ENCODE measurements around the gene NRM.

NRM gene

DNA sequence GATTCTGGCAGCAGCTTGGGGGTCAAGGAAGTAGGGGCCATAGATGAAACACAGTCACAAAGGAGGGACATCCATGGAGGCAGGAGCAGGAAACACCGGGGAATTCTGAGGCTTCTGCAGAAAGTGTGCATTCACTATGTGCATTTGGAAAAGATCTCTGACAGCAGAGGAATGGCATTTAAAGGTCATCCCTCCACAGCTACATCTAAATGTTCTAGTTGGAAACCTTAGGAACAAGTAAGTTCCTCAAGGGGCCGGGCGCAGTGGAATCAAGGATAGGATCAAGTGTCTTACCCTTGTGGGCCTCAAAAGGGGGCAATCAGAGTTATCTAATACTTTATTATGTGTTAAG lies 35.1 kb downstream of the NRM start:
- Histone ChIP-seq H3K4me1 (ENCODE audit: control insufficient read depth in 1 of 2, insufficient read depth in 2 of 2, low read length in 2 of 2) (no peaks in the 10 kb centered on the region), H3K9me3 (ENCODE audit: insufficient read depth, low read depth, low read length) (peaks cover 1% of the 10 kb centered on the region), H4K91ac (ENCODE audit: low read depth, low read length) (no peak overlapping the region), H3K18ac (ENCODE audit: low read length) (no peak overlapping the region), H3K14ac (ENCODE audit: low read length) (no peak overlapping the region), H4K8ac (ENCODE audit: low read depth, low read length) (no peak overlapping the region), H2AFZ (ENCODE audit: insufficient read depth, low read length, poor library complexity) (no peak overlapping the region), H3K9ac (ENCODE audit: low read length) (no peak overlapping the region), H3K27ac (ENCODE audit: low read depth, low read length) (no peak overlapping the region), H3K36me3 (ENCODE audit: control insufficient read depth in 1 of 2, insufficient read depth in 2 of 2, low read length in 2 of 2) (peaks cover 65 to 78% of the 10 kb centered on the region in 2 experiments), H3K4ac (ENCODE audit: low read depth, low read length) (no peak overlapping the region), H3K4me3 (ENCODE audit: low read depth, low read length) (no peak overlapping the region), H3K27me3 (ENCODE audit: insufficient read depth, low read length) (no peaks in the 10 kb centered on the region), H2BK120ac (ENCODE audit: insufficient read depth, low read length, poor library complexity) (no peak overlapping the region), H2BK12ac (ENCODE audit: low read length) (no peak overlapping the region), H2BK5ac (ENCODE audit: low read depth, low read length, poor library complexity) (no peak overlapping the region), H3K23ac (ENCODE audit: low read length) (no peak overlapping the region), H3K79me2 (ENCODE audit: control insufficient read depth, insufficient read depth, low read length, poor library complexity) (no peaks in the 10 kb centered on the region), H4K12ac (ENCODE audit: low read depth, low read length) (no peak overlapping the region), H2AK5ac (ENCODE audit: low read length) (no peak overlapping the region), H3K79me1 (ENCODE audit: low read length) (no peaks in the 10 kb centered on the region), H3K4me2 (ENCODE audit: low read length) (no peak overlapping the region)
- no CpG with 5 or more reads among the region's 3 CpGs for WGBS (ENCODE audit: extremely low coverage, insufficient coverage, insufficient read length)
- no peak for DNase-seq

DNA sequence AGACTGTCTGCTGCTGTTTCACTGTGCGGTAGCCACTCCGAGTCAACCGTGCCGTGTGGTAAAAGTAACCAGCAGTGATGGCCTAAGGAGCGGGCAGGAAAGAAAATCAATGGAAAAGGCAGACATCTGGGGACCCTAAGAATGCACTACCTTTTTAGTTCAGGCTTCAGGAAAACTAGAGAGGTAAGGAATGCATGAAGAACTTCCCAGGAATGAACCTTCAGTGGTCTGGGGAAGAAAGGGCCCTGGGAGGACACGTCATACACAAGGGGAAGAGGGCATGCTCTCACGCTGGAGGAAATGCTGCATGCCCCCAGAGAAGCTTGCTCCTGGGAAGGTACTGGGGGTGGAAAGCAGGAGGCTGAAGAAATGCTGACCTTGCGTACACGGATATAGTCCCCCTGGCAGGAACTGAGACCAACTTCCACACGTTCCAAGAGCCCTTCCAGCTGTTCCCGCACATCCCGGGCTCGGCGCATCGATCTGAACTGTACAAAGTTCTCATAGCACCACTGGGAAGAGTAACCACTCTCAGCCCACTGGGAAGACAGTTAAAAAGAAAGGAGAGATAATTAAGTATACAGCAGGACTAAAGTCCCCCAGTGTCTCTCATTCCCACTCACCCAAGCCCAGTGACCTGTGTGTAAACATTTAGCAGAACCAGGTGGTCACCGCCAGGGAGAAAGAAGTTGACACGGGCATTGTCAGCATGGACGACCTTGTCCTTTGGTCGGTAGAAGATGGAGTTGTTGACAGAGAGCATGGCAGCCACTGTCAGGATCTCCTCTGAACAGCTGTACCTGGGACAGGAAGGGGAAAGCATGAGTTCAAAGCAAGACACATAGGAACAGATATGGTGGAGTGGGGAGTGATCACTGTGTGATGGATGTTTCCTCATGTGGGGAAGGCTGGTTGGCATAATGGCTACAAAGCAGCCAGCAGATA lies 35.7 kb downstream of the NRM start:
- H3K14ac ChIP-seq (ENCODE audit: low read length): no peak overlapping the region
- no peak overlapping the region for H3K4me2 ChIP-seq (ENCODE audit: low read length)
- no peak overlapping the region for H2BK5ac ChIP-seq (ENCODE audit: low read depth, low read length, poor library complexity)
- no peaks in the 10 kb centered on the region for H3K27me3 ChIP-seq (ENCODE audit: insufficient read depth, low read length)
- no peak overlapping the region for H2BK120ac ChIP-seq (ENCODE audit: insufficient read depth, low read length, poor library complexity)
- H3K4ac ChIP-seq (ENCODE audit: low read depth, low read length): no peak overlapping the region
- no peak overlapping the region for H4K8ac ChIP-seq (ENCODE audit: low read depth, low read length)
- H3K4me1 ChIP-seq (ENCODE audit: control insufficient read depth in 1 of 2, insufficient read depth in 2 of 2, low read length in 2 of 2): no peaks in the 10 kb centered on the region
- no peak overlapping the region for H2BK12ac ChIP-seq (ENCODE audit: low read length)
- peaks cover 1% of the 10 kb centered on the region for H3K9me3 ChIP-seq (ENCODE audit: insufficient read depth, low read depth, low read length)
- no peaks in the 10 kb centered on the region for H3K79me2 ChIP-seq (ENCODE audit: control insufficient read depth, insufficient read depth, low read length, poor library complexity)
- no peak overlapping the region for H2AK5ac ChIP-seq (ENCODE audit: low read length)
- H2AFZ ChIP-seq (ENCODE audit: insufficient read depth, low read length, poor library complexity): no peak overlapping the region
- no peaks in the 10 kb centered on the region for H3K79me1 ChIP-seq (ENCODE audit: low read length)
- no peak overlapping the region for H3K4me3 ChIP-seq (ENCODE audit: low read depth, low read length)
- no peak overlapping the region for H3K27ac ChIP-seq (ENCODE audit: low read depth, low read length)
- no peak for DNase-seq
- H4K12ac ChIP-seq (ENCODE audit: low read depth, low read length): no peak overlapping the region
- H3K18ac ChIP-seq (ENCODE audit: low read length): no peak overlapping the region
- WGBS (ENCODE audit: extremely low coverage, insufficient coverage, insufficient read length): no CpG with 5 or more reads among the region's 19 CpGs
- no peak overlapping the region for H4K91ac ChIP-seq (ENCODE audit: low read depth, low read length)
- H3K36me3 ChIP-seq (ENCODE audit: control insufficient read depth in 1 of 2, insufficient read depth in 2 of 2, low read length in 2 of 2): peaks cover 61 to 74% of the 10 kb centered on the region in 2 experiments
- H3K23ac ChIP-seq (ENCODE audit: low read length): no peak overlapping the region
- no peak overlapping the region for H3K9ac ChIP-seq (ENCODE audit: low read length)

DNA sequence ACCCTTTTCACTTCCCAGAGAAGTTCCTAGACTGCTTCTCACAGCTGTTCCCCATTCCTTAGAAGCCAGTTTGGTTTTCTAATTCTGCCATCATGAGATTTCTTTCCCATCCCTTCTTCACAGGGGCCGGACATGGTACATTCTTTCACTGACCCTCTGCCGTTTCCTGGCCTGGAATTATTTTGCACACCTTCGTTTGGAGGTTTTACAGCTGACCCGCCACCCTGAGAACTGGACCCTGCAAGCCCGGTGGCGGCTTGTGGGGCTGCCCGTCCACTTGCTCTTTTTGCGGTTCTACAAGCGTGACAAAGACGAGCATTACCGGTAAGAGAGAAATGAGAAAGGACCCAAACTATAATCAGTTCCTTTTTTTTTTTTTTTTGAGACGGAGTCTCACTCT lies 39.6 kb downstream of the NRM start:
- H3K79me2 ChIP-seq (ENCODE audit: control insufficient read depth, insufficient read depth, low read length, poor library complexity): peaks cover 3% of the 10 kb centered on the region
- H3K4me3 ChIP-seq (ENCODE audit: low read depth, low read length): no peak overlapping the region
- H2AK5ac ChIP-seq (ENCODE audit: low read length): no peak overlapping the region
- H3K4ac ChIP-seq (ENCODE audit: low read depth, low read length): no peak overlapping the region
- H3K4me1 ChIP-seq (ENCODE audit: control insufficient read depth in 1 of 2, insufficient read depth in 2 of 2, low read length in 2 of 2): peaks cover 0 to 4% of the 10 kb centered on the region in 2 experiments
- H3K79me1 ChIP-seq (ENCODE audit: low read length): peaks cover 6% of the 10 kb centered on the region
- no peak overlapping the region for H3K14ac ChIP-seq (ENCODE audit: low read length)
- H3K18ac ChIP-seq (ENCODE audit: low read length): no peak overlapping the region
- no peak overlapping the region for H3K4me2 ChIP-seq (ENCODE audit: low read length)
- H2BK5ac ChIP-seq (ENCODE audit: low read depth, low read length, poor library complexity): no peak overlapping the region
- H4K12ac ChIP-seq (ENCODE audit: low read depth, low read length): no peak overlapping the region
- H3K27ac ChIP-seq (ENCODE audit: low read depth, low read length): no peak overlapping the region
- H3K9ac ChIP-seq (ENCODE audit: low read length): no peak overlapping the region
- H4K91ac ChIP-seq (ENCODE audit: low read depth, low read length): no peak overlapping the region
- H2BK120ac ChIP-seq (ENCODE audit: insufficient read depth, low read length, poor library complexity): no peak overlapping the region
- H3K36me3 ChIP-seq (ENCODE audit: control insufficient read depth in 1 of 2, insufficient read depth in 2 of 2, low read length in 2 of 2): peaks cover 40 to 46% of the 10 kb centered on the region in 2 experiments
- H4K8ac ChIP-seq (ENCODE audit: low read depth, low read length): no peak overlapping the region
- DNase-seq: no peak
- no peak overlapping the region for H3K23ac ChIP-seq (ENCODE audit: low read length)
- no peaks in the 10 kb centered on the region for H3K27me3 ChIP-seq (ENCODE audit: insufficient read depth, low read length)
- peaks cover 1% of the 10 kb centered on the region for H3K9me3 ChIP-seq (ENCODE audit: insufficient read depth, low read depth, low read length)
- whole genome bisulfite sequencing (ENCODE audit: extremely low coverage, insufficient coverage, insufficient read length): no CpG with 5 or more reads among the region's 12 CpGs
- H2AFZ ChIP-seq (ENCODE audit: insufficient read depth, low read length, poor library complexity): no peak overlapping the region
- no peak overlapping the region for H2BK12ac ChIP-seq (ENCODE audit: low read length)

DNA sequence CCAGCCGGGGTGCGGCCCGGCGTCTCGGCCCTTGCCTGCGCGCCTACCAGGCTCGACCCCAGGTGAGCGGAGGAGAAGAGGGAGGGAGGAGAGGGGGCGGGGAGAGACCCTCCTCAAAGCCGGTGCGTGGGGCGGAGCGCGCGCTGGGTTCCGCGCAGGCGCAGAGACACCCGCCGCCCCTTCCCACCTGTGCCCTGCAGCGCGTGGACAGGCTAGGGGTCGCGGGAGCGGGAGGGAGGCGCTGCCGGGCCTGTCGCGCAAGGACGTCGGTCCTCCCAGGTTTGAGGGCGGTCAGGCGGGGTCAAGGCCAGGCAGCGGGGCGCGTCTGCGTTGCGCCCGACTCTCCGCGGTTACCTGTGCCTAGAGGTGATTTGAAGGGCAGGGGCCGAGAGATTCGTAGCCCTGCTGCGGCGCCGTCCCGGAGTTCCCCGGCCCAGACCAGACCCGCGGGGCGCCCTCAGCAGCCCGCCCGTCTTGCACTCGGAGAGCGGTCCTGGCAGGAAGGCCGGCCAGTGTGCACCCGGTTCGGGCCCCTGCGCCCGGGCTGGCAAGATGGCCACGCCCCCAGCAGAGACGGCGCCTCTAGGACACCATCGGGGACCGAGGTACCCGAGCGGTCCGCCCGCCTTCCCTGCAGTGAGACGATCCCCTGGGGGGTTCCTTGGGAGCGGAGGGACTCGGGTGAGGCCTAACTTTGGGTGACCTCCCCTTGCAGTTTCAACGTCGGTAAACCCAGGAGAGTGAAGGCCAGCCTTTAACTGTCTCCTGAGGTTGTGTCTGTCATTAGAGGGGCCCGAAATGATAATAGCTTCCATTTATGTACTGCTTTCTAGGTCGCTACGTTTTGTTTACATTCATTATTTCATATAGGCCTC lies 43.3 kb downstream of the NRM start:
- Histone ChIP-seq H3K23ac (ENCODE audit: low read length) (no peak overlapping the region), H4K12ac (ENCODE audit: low read depth, low read length) (peak overlapping the region; percentile 60), H4K91ac (ENCODE audit: low read depth, low read length) (peak overlapping the region; percentile 82), H3K9ac (ENCODE audit: low read length) (peak overlapping the region; percentile 92), H2BK12ac (ENCODE audit: low read length) (no peak overlapping the region), H3K79me1 (ENCODE audit: low read length) (peaks cover 6% of the 10 kb centered on the region), H3K27me3 (ENCODE audit: insufficient read depth, low read length) (no peaks in the 10 kb centered on the region), H2AK5ac (ENCODE audit: low read length) (no peak overlapping the region), H3K4me2 (ENCODE audit: low read length) (peak overlapping the region; percentile 97), H4K8ac (ENCODE audit: low read depth, low read length) (peak overlapping the region; percentile 88), H2BK5ac (ENCODE audit: low read depth, low read length, poor library complexity) (peak overlapping the region; percentile 81), H3K27ac (ENCODE audit: low read depth, low read length) (peak overlapping the region; percentile 86), H3K79me2 (ENCODE audit: control insufficient read depth, insufficient read depth, low read length, poor library complexity) (peaks cover 3% of the 10 kb centered on the region), H3K18ac (ENCODE audit: low read length) (peak overlapping the region; percentile 53), H3K4ac (ENCODE audit: low read depth, low read length) (no peak overlapping the region), H2AFZ (ENCODE audit: insufficient read depth, low read length, poor library complexity) (peak overlapping the region; percentile 94), H2BK120ac (ENCODE audit: insufficient read depth, low read length, poor library complexity) (peak overlapping the region; percentile 87), H3K4me3 (ENCODE audit: low read depth, low read length) (peak overlapping the region; percentile 99), H3K4me1 (ENCODE audit: control insufficient read depth in 1 of 2, insufficient read depth in 2 of 2, low read length in 2 of 2) (peaks cover 0 to 7% of the 10 kb centered on the region in 2 experiments), H3K36me3 (ENCODE audit: control insufficient read depth in 1 of 2, insufficient read depth in 2 of 2, low read length in 2 of 2) (peaks cover 24 to 39% of the 10 kb centered on the region in 2 experiments), H3K14ac (ENCODE audit: low read length) (peak overlapping the region; percentile 80), H3K9me3 (ENCODE audit: insufficient read depth, low read depth, low read length) (peaks cover 1% of the 10 kb centered on the region)
- no CpG with 5 or more reads among the region's 78 CpGs for WGBS (ENCODE audit: extremely low coverage, insufficient coverage, insufficient read length)
- DNase-seq: peak; percentile 62 to 70

All from trophoblast cell (in vitro differentiated cells and primary cell).